ENCODE results near the gene C1orf53. TPM values are rescaled to one million over a fixed set of nuclear protein-coding genes. Genes with fewer than 3 reads are reported as not detected.

C1orf53 gene
- total RNA-seq, 1 experiment from 2014 or later: 1.4 TPM

DNA sequence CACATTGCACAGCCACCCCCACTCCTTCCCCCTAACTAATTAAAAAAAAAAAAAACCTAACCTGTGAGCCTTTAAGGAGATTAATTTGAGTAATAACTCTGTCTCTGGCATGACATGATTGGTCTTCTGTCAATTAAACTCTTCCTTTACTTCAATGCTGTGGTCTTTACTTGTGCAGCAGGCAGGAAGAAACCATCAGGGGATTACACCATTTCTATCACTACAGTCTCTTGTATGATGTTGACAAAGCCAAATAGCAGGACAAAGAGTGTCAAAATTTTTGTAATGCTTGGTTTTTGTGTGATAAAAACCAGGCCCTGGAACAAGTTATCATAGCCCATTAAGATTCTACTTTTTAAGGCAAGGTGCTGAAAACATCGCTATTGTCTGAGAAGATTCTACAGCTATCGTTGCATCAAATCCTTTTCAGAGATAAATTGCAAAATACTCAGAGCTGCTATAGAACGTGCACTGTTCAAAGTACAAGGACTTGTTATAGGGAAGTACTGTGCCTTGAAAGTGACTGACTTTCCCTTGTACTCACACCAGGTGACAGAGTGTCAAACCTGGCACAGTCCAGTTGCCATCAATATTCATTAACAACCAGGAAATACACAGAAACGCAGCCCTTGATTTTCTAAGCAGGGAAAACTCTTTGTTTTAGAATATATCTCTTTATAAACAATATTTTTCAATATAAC lies 52.4 kb downstream of the C1orf53 start:
- Histone ChIP-seq H3K14ac (ENCODE audit: insufficient read depth, low read length) (no peak overlapping the region), H2BK20ac (ENCODE audit: low read depth, low read length, poor library complexity, severe bottlenecking) (no peak overlapping the region), H3K4ac (ENCODE audit: low read depth, low read length) (no peak overlapping the region), H3K4me2 (ENCODE audit: insufficient read depth, insufficient read length, low read length) (no peak overlapping the region), H3K79me2 (ENCODE audit: insufficient read depth, low read length) (no peaks in the 10 kb centered on the region), H2AFZ (ENCODE audit: low read length) (no peak overlapping the region), H3K23me2 (ENCODE audit: insufficient read length, low read depth, low read length, poor library complexity, severe bottlenecking) (no peaks in the 10 kb centered on the region), H2BK12ac (ENCODE audit: insufficient read length, low read depth, low read length) (no peak overlapping the region), H3K79me1 (ENCODE audit: insufficient read depth, low read depth, low read length, poor library complexity, severe bottlenecking) (no peaks in the 10 kb centered on the region), H2BK5ac (ENCODE audit: insufficient read length, low read length) (no peak overlapping the region), H3K4me1 (ENCODE audit: insufficient read depth, low read length) (no peaks in the 10 kb centered on the region), H4K20me1 (ENCODE audit: control insufficient read depth, insufficient read depth, insufficient read length) (no peaks in the 10 kb centered on the region), H3K18ac (ENCODE audit: insufficient read length, low read depth, low read length) (no peak overlapping the region), H2BK120ac (ENCODE audit: low read depth, low read length, poor library complexity, severe bottlenecking) (no peak overlapping the region), H3K27me3 (ENCODE audit: insufficient read depth, low read length) (no peaks in the 10 kb centered on the region), H3K9ac (ENCODE audit: extremely low read depth, insufficient read length, low read length) (no peak overlapping the region), H4K91ac (ENCODE audit: insufficient read length, low read depth, low read length) (no peak overlapping the region), H2AK5ac (ENCODE audit: insufficient read length, low read length) (no peak overlapping the region), H4K5ac (ENCODE audit: insufficient read length, low read depth, low read length) (no peak overlapping the region), H3K23ac (ENCODE audit: insufficient read length, low read depth, low read length) (no peak overlapping the region), H3K56ac (ENCODE audit: insufficient read length, low read depth, low read length) (no peak overlapping the region), H3K27ac (ENCODE audit: insufficient read length, low read depth, low read length) (no peak overlapping the region), H2BK15ac (ENCODE audit: low read depth, low read length) (no peak overlapping the region), H3K9me3 (ENCODE audit: control insufficient read depth, low read depth, low read length) (no peaks in the 10 kb centered on the region), H4K8ac (replicated peaks; ENCODE audit: insufficient read length, low read depth, low read length) (no peak overlapping the region), H3T11ph (ENCODE audit: low read length) (no peak overlapping the region)
- TF ChIP-seq, protein P1, sequence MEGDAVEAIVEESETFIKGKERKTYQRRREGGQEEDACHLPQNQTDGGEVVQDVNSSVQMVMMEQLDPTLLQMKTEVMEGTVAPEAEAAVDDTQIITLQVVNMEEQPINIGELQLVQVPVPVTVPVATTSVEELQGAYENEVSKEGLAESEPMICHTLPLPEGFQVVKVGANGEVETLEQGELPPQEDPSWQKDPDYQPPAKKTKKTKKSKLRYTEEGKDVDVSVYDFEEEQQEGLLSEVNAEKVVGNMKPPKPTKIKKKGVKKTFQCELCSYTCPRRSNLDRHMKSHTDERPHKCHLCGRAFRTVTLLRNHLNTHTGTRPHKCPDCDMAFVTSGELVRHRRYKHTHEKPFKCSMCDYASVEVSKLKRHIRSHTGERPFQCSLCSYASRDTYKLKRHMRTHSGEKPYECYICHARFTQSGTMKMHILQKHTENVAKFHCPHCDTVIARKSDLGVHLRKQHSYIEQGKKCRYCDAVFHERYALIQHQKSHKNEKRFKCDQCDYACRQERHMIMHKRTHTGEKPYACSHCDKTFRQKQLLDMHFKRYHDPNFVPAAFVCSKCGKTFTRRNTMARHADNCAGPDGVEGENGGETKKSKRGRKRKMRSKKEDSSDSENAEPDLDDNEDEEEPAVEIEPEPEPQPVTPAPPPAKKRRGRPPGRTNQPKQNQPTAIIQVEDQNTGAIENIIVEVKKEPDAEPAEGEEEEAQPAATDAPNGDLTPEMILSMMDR (conservative IDR thresholded peaks at IDR 0.05): no peak
- Mint-ChIP-seq H3K9me3 (no peaks in the 10 kb centered on the region), H3K27ac (no peak overlapping the region), H3K27me3 (ENCODE audit: low read depth) (no peaks in the 10 kb centered on the region), H3K36me3 (ENCODE audit: insufficient read depth in 1 of 3, low read depth in 3 of 3) (no peaks in the 10 kb centered on the region), H3K4me1 (peaks cover 0 to under 1% of the 10 kb centered on the region in 2 experiments; a peak in 1 of 4 replicates), H3K4me3 (no peak overlapping the region)
- DNase-seq: no peak
- no CpG with 5 or more reads among the region's 4 CpGs for WGBS (ENCODE audit: extremely low coverage, insufficient read length, low lambda C conversion rate)
